Measurements from ENCODE around the gene ARFGEF3.

ARFGEF3 gene

GRCh38 chr6:138382498-138383265, 220.9 kb downstream of the ARFGEF3 start:
- FAIRE-seq = no peak
- TF ChIP-seq CTCF (IDR thresholded peaks at IDR 0.05; ENCODE audit: insufficient read depth, missing control alignments) = no peak
- DNase-seq (ENCODE audit: insufficient read length, low spot score) = no peak

- TF ChIP-seq CTCF (IDR thresholded peaks at IDR 0.05; ENCODE audit: insufficient read depth, missing control alignments) = no peak
- FAIRE-seq = no peak
- no peak for DNase-seq (ENCODE audit: insufficient read length, low spot score)
Measured at GRCh38 chr6:138383776-138384175, 222.0 kb downstream of the ARFGEF3 start.

GRCh38 chr6:138386897-138387296, 225.2 kb downstream of the ARFGEF3 start:
- no peak for TF ChIP-seq CTCF (IDR thresholded peaks at IDR 0.05; ENCODE audit: insufficient read depth, missing control alignments)
- DNase-seq (ENCODE audit: insufficient read length, low spot score) = no peak
- FAIRE-seq = no peak

- TF ChIP-seq CTCF (IDR thresholded peaks at IDR 0.05; ENCODE audit: insufficient read depth, missing control alignments) = no peak
- DNase-seq (ENCODE audit: insufficient read length, low spot score) (no peak), FAIRE-seq (no peak)
Measured at GRCh38 chr6:138387577-138388368, 226.0 kb downstream of the ARFGEF3 start.

- TF ChIP-seq CTCF (IDR thresholded peaks at IDR 0.05; ENCODE audit: insufficient read depth, missing control alignments) = no peak
- DNase-seq (ENCODE audit: insufficient read length, low spot score) (no peak), FAIRE-seq (no peak)
Measured at GRCh38 chr6:138389551-138389950, 227.8 kb downstream of the ARFGEF3 start.

Measured in D721Med (cell line).